ENCODE results near the gene ATN1. TPM values are rescaled to one million over a fixed set of nuclear protein-coding genes. Genes with fewer than 3 reads are reported as not detected.

The ATN1 gene
- total RNA-seq, 6 experiments from 2014 or later: 9.2 to 24.1 (median 16.8) TPM

GRCh38 chr12:6975297-6976032 is 47.7 kb downstream of the ATN1 start:
- Histone ChIP-seq H3K27me3 (no peaks in the 10 kb centered on the region), H3K4me1 (peaks cover 0 to 17% (median 1%) of the 10 kb centered on the region in 4 donors), H3K36me3 (peaks cover 0 to 64% (median 37%) of the 10 kb centered on the region in 4 donors), H3K9me3 (no peaks in the 10 kb centered on the region), H3K4me3 (no peak overlapping the region), H3K27ac (no peak overlapping the region)
- no peak for DNase-seq
- intact Hi-C loops (cut with DNase I): no loop called here
- no peak for ATAC-seq
- 94% methylated on average over 2 of the region's 2 CpGs for WGBS (ENCODE audit: insufficient coverage, low coverage, low lambda C conversion rate, missing lambda C conversion rate)
- no peak for TF ChIP-seq POLR2A (IDR thresholded peaks at IDR 0.05)
- TF ChIP-seq CTCF (IDR thresholded peaks at IDR 0.05): no peak

- ATAC-seq (no peak), DNase-seq (no peak)
- no peak for TF ChIP-seq POLR2A (IDR thresholded peaks at IDR 0.05)
- no peak for TF ChIP-seq CTCF (IDR thresholded peaks at IDR 0.05)
- WGBS (ENCODE audit: insufficient coverage, low coverage, low lambda C conversion rate, missing lambda C conversion rate): 92% methylated on average over 6 of the region's 10 CpGs
- H3K9me3 ChIP-seq: no peaks in the 10 kb centered on the region
- no peaks in the 10 kb centered on the region for H3K27me3 ChIP-seq
- intact Hi-C loops (cut with DNase I): no loop called here
- H3K36me3 ChIP-seq: peaks cover 4 to 82% (median 46%) of the 10 kb centered on the region in 4 donors
- peaks cover 0 to 27% (median 12%) of the 10 kb centered on the region in 4 donors for H3K4me1 ChIP-seq
- H3K4me3 ChIP-seq: no peak overlapping the region
- no peak overlapping the region for H3K27ac ChIP-seq
These were observed 49.9 kb downstream of the ATN1 start for GRCh38 chr12:6977653-6978052.

- DNase-seq: no peak
- Histone ChIP-seq H3K27ac (no peak overlapping the region), H3K27me3 (no peaks in the 10 kb centered on the region), H3K4me3 (no peak overlapping the region), H3K4me1 (peaks cover 0 to 28% (median 12%) of the 10 kb centered on the region in 4 donors), H3K9me3 (no peaks in the 10 kb centered on the region), H3K36me3 (peaks cover 4 to 87% (median 49%) of the 10 kb centered on the region in 4 donors)
- 85% methylated on average over 4 of the region's 6 CpGs for WGBS (ENCODE audit: insufficient coverage, low coverage, low lambda C conversion rate, missing lambda C conversion rate)
- intact Hi-C loops (cut with DNase I): no loop called here
- no peak for TF ChIP-seq POLR2A (IDR thresholded peaks at IDR 0.05)
- no peak for TF ChIP-seq CTCF (IDR thresholded peaks at IDR 0.05)
- ATAC-seq: no peak
These were observed 50.4 kb downstream of the ATN1 start for GRCh38 chr12:6978188-6978587.

- no peak for DNase-seq
- WGBS (ENCODE audit: insufficient coverage, low coverage, low lambda C conversion rate, missing lambda C conversion rate): 88% methylated on average over 2 of the region's 3 CpGs
These were observed 50.9 kb downstream of the ATN1 start for GRCh38 chr12:6978611-6979011.

More at GRCh38 chr12:6978611-6979011, 50.9 kb downstream of the ATN1 start:
- Histone ChIP-seq H3K4me3 (no peak overlapping the region), H3K4me1 (peaks cover 0 to 28% (median 12%) of the 10 kb centered on the region in 4 donors), H3K27ac (no peak overlapping the region), H3K36me3 (peaks cover 4 to 90% (median 49%) of the 10 kb centered on the region in 4 donors), H3K27me3 (no peaks in the 10 kb centered on the region), H3K9me3 (no peaks in the 10 kb centered on the region)
- ATAC-seq: no peak
- intact Hi-C loops (cut with DNase I): no loop called here
- no peak for TF ChIP-seq CTCF (IDR thresholded peaks at IDR 0.05)
